GM12891 (cell line): ENCODE results near the gene RHOV.

Experiments
- DNase-seq: peaks from one replicate; pipeline ENCODE4 v3.0.0; 2011; ENCODE audit warnings: low spot score; ENCODE audit not compliant: insufficient read length
- FAIRE-seq: peaks from 2 replicates; lab custom pipeline; 2011; peaks lifted over from hg19 to GRCh38; lab: Jason Lieb, UNC
- PAX5 ChIP-seq: IDR thresholded peaks from 2 replicates; pipeline ENCODE4 v1.6.1; 2011; ENCODE audit warnings: low read length, moderate library complexity, mild to moderate bottlenecking; ENCODE audit not compliant: insufficient read depth, severe bottlenecking
- POLR2A ChIP-seq: IDR thresholded peaks from 2 replicates; pipeline ENCODE4 v1.6.1; 2011; ENCODE audit warnings: low read depth, low read length, control low read depth
- POLR2AphosphoS5 ChIP-seq: IDR thresholded peaks from 2 replicates; pipeline ENCODE4 v1.6.1; 2011; ENCODE audit warnings: low read depth, low read length, control low read depth
- POU2F2 ChIP-seq: IDR thresholded peaks from 2 replicates; pipeline ENCODE4 v1.6.1; 2011; ENCODE audit warnings: low read depth, mild to moderate bottlenecking, control low read depth, low read length, moderate library complexity
- SPI1 ChIP-seq: IDR thresholded peaks from 2 replicates; pipeline ENCODE4 v1.6.1; 2011; ENCODE audit warnings: low read depth, low read length, control low read depth
- TAF1 ChIP-seq: IDR thresholded peaks from 2 replicates; pipeline ENCODE4 v1.6.1; 2011; ENCODE audit warnings: low read depth, low read length, control low read depth

The RHOV gene

GRCh38 chr15:40904552-40905201 is 30.6 kb upstream of the RHOV start:
- DNase-seq = no peak
- TF ChIP-seq TAF1 (no peak), POU2F2 (no peak), SPI1 (no peak), PAX5 (no peak), POLR2AphosphoS5 (no peak), POLR2A (no peak; the same call in 1 of the 2 replicates)
- FAIRE-seq = no peak

GRCh38 chr15:40902605-40903561 is 28.8 kb upstream of the RHOV start:
- FAIRE-seq (peak; percentile 74), DNase-seq (no peak)
- TF ChIP-seq SPI1 = no peak
- no peak for TF ChIP-seq POLR2A
- no peak for TF ChIP-seq TAF1
- TF ChIP-seq POLR2AphosphoS5 = no peak
- no peak for TF ChIP-seq POU2F2
- TF ChIP-seq PAX5 = no peak

GRCh38 chr15:40901053-40901443 is 27.0 kb upstream of the RHOV start:
- no peak for FAIRE-seq
- no peak for DNase-seq
- TF ChIP-seq POLR2AphosphoS5 = no peak
- no peak for TF ChIP-seq POLR2A
- TF ChIP-seq TAF1 = no peak
- TF ChIP-seq POU2F2 = no peak
- TF ChIP-seq SPI1 = no peak
- TF ChIP-seq PAX5 = no peak

- no peak for FAIRE-seq
- TF ChIP-seq PAX5 = no peak
- no peak for TF ChIP-seq POLR2A
- no peak for TF ChIP-seq SPI1
- TF ChIP-seq POU2F2 = no peak
- no peak for TF ChIP-seq TAF1
- TF ChIP-seq POLR2AphosphoS5 = no peak
- DNase-seq = no peak
Measured at GRCh38 chr15:40900256-40901052, 26.4 kb upstream of the RHOV start.

GRCh38 chr15:40899536-40900207 is 25.6 kb upstream of the RHOV start:
- TF ChIP-seq POU2F2 (no peak), TAF1 (no peak), POLR2AphosphoS5 (no peak), POLR2A (no peak), SPI1 (no peak), PAX5 (no peak)
- DNase-seq (no peak), FAIRE-seq (no peak)

GRCh38 chr15:40894681-40895448 is 20.8 kb upstream of the RHOV start:
- FAIRE-seq (peak; percentile 58), DNase-seq (peak; percentile 68)
- TF ChIP-seq POLR2A (0 out of 2 replicates have a peak, but pooled peaks have one; percentile 8), POLR2AphosphoS5 (no peak), SPI1 (no peak)

GRCh38 chr15:40893733-40894680 is 20.0 kb upstream of the RHOV start, which contains the start of gene VPS18:
TSS of gene VPS18 (plus strand) at chr15:40894450. CDS start at chr15:40894769, 319 bp downstream.
- FAIRE-seq = peak; percentile 98
- TF ChIP-seq SPI1 = 0 out of 2 replicates have a peak, but pooled peaks have one; percentile 1
- no peak for TF ChIP-seq POU2F2
- peak; percentile 41; the same call in 1 of the 2 replicates for TF ChIP-seq POLR2A
- peak; percentile 70; the same call in 1 of the 2 replicates for TF ChIP-seq TAF1
- TF ChIP-seq POLR2AphosphoS5 = no peak
- no peak for TF ChIP-seq PAX5
- DNase-seq = peak; percentile 93
